ENCODE measurements around the gene GLIS2.

Gene GLIS2

GRCh38 chr16:4315186-4316107 is at the start of gene GLIS2:
GLIS2 (plus strand) TSS chr16:4316067; CDS start chr16:4332281, 16,214 bp downstream.
- no peak for DNase-seq

- no peak for DNase-seq
Observed at GRCh38 chr16:4266372-4266771, 49.5 kb upstream of the GLIS2 start.

- no peak for DNase-seq
Observed at GRCh38 chr16:4270091-4270490, 45.8 kb upstream of the GLIS2 start.

GRCh38 chr16:4270595-4270994 is 45.3 kb upstream of the GLIS2 start:
- no peak for DNase-seq

- peak; percentile 77 for DNase-seq
Observed at GRCh38 chr16:4271176-4272113, 44.4 kb upstream of the GLIS2 start.

- no peak for DNase-seq
Observed at GRCh38 chr16:4272114-4272956, 43.5 kb upstream of the GLIS2 start.

GRCh38 chr16:4273858-4274311 is 42.0 kb upstream of the GLIS2 start:
- DNase-seq: no peak

GRCh38 chr16:4275861-4276260 is 40.0 kb upstream of the GLIS2 start:
- no peak for DNase-seq

- DNase-seq: no peak
Observed at GRCh38 chr16:4277987-4278513, 37.8 kb upstream of the GLIS2 start.

GRCh38 chr16:4280625-4281024 is 35.2 kb upstream of the GLIS2 start:
- no peak for DNase-seq

GRCh38 chr16:4283441-4283840 is 32.4 kb upstream of the GLIS2 start:
- DNase-seq: no peak

GRCh38 chr16:4283939-4284338 is 31.9 kb upstream of the GLIS2 start:
- no peak for DNase-seq

GRCh38 chr16:4285167-4285566 is 30.7 kb upstream of the GLIS2 start:
- no peak for DNase-seq

- peak; percentile 77 for DNase-seq
Observed at GRCh38 chr16:4288148-4288921, 27.5 kb upstream of the GLIS2 start.

- no peak for DNase-seq
Observed at GRCh38 chr16:4290236-4290830, 25.5 kb upstream of the GLIS2 start.

- no peak for DNase-seq
Observed at GRCh38 chr16:4291699-4292098, 24.2 kb upstream of the GLIS2 start.

- no peak for DNase-seq
Observed at GRCh38 chr16:4293181-4293716, 22.6 kb upstream of the GLIS2 start.

GRCh38 chr16:4293822-4294457 is 21.9 kb upstream of the GLIS2 start:
- DNase-seq: no peak

- no peak for DNase-seq
Observed at GRCh38 chr16:4295581-4295980, 20.3 kb upstream of the GLIS2 start.

GRCh38 chr16:4297480-4297879 is 18.4 kb upstream of the GLIS2 start:
- no peak for DNase-seq
